ENCODE data around the gene HGD. TPM values are rescaled to one million over a fixed set of nuclear protein-coding genes. Genes with fewer than 3 reads are reported as not detected.
"Not testable (repeated sequence)": the region's sequence is repeated elsewhere in the genome, so short reads cannot be mapped to it uniquely, and the experiment has no call there.

Gene HGD
- total and polyA plus RNA-seq, 4 donors: 0.39 to 10.0 (median 1.2) TPM; not detected in 1

- intact Hi-C loops (cut with DNase I): no loop called here
- WGBS, 2 donors: 29 to 33% methylated on average over 5 of the region's 5 CpGs
Observed at GRCh38 chr3:120646771-120647432, 35.1 kb downstream of the HGD start.

GRCh38 chr3:120645083-120645845, 36.8 kb downstream of the HGD start:
- H3K36me3 ChIP-seq (ENCODE audit: control insufficient read depth in 1 of 2, insufficient read depth in 2 of 2, low read length in 1 of 2): no peaks in the 10 kb centered on the region
- no peaks in the 10 kb centered on the region for H3K9me3 ChIP-seq (ENCODE audit: control insufficient read depth, low read length)
- no peaks in the 10 kb centered on the region for H3K27me3 ChIP-seq (ENCODE audit: control insufficient read depth in 1 of 2, insufficient read depth in 2 of 2, low read length in 1 of 2)
- H3K4me3 ChIP-seq (ENCODE audit: low read length in 2 of 2): no peak overlapping the region
- H3K4me1 ChIP-seq (ENCODE audit: control insufficient read depth in 1 of 2, insufficient read depth in 2 of 2, low read length in 2 of 2): no peaks in the 10 kb centered on the region
- intact Hi-C loops (cut with DNase I): no loop called here
- H3K27ac ChIP-seq (ENCODE audit: low read depth in 1 of 2, low read length in 2 of 2): no peak overlapping the region
- ATAC-seq (ENCODE audit: low FRiP score): no peak
- WGBS, 2 donors: 32 to 35% methylated on average over 5 of the region's 5 CpGs
- DNase-seq: no peak

More at GRCh38 chr3:120646771-120647432, 35.1 kb downstream of the HGD start:
- H3K27me3 ChIP-seq (ENCODE audit: control insufficient read depth in 1 of 2, insufficient read depth in 2 of 2, low read length in 1 of 2): no peaks in the 10 kb centered on the region
- H3K4me1 ChIP-seq (ENCODE audit: control insufficient read depth in 1 of 2, insufficient read depth in 2 of 2, low read length in 2 of 2): no peaks in the 10 kb centered on the region
- H3K4me3 ChIP-seq (ENCODE audit: low read length in 2 of 2): no peak overlapping the region
- ATAC-seq (ENCODE audit: low FRiP score) (no peak), DNase-seq (no peak)
- H3K9me3 ChIP-seq (ENCODE audit: control insufficient read depth, low read length): no peaks in the 10 kb centered on the region
- H3K36me3 ChIP-seq (ENCODE audit: control insufficient read depth in 1 of 2, insufficient read depth in 2 of 2, low read length in 1 of 2): no peaks in the 10 kb centered on the region
- no peak overlapping the region for H3K27ac ChIP-seq (ENCODE audit: low read depth in 1 of 2, low read length in 2 of 2)

DNA sequence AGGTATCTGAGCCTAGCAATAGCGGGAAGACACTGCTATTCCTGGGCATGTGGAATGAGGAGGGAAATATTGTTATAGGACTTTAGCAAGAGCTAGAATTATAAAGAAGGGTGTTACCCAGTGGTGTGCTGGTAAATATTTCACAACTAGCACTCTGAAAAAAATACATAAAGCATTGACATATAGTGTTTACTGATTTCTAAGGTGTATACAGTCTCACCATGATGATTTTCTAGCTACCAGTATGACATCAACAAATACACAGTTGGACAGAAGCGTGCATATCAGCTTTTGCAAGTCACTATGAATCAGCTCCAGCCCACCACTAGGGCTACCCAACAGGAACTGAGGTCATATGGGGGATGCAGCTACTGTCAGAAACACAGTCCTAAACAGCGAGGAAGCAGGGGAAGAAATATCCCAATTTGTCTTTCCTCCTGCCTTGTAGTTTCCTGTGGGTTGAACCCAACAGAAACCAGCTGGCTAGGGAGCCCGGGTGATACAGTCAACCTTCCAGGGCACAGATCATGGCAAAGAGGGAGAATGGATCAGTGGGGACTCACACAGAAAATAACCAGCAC, 39.6 kb downstream of the HGD start:
- Histone ChIP-seq H3K4me3 (ENCODE audit: low read length in 2 of 2) (no peak overlapping the region), H3K4me1 (ENCODE audit: control insufficient read depth in 1 of 2, insufficient read depth in 2 of 2, low read length in 2 of 2) (no peaks in the 10 kb centered on the region), H3K27me3 (ENCODE audit: control insufficient read depth in 1 of 2, insufficient read depth in 2 of 2, low read length in 1 of 2) (no peaks in the 10 kb centered on the region), H3K27ac (ENCODE audit: low read depth in 1 of 2, low read length in 2 of 2) (no peak overlapping the region), H3K36me3 (ENCODE audit: control insufficient read depth in 1 of 2, insufficient read depth in 2 of 2, low read length in 1 of 2) (no peaks in the 10 kb centered on the region), H3K9me3 (ENCODE audit: control insufficient read depth, low read length) (no peaks in the 10 kb centered on the region)
- ATAC-seq (ENCODE audit: low FRiP score) (no peak), DNase-seq (no peak)
- intact Hi-C loops (cut with DNase I): no loop called here
- 69 to 76% methylated on average over 4 of the region's 4 CpGs for WGBS, 2 donors

- intact Hi-C loops (cut with DNase I): no loop called here
- WGBS, 2 donors: 94% methylated on average over 2 of the region's 2 CpGs
- Histone ChIP-seq H3K27me3 (ENCODE audit: control insufficient read depth in 1 of 2, insufficient read depth in 2 of 2, low read length in 1 of 2) (no peaks in the 10 kb centered on the region), H3K4me3 (ENCODE audit: low read length in 2 of 2) (no peak overlapping the region), H3K36me3 (ENCODE audit: control insufficient read depth in 1 of 2, insufficient read depth in 2 of 2, low read length in 1 of 2) (no peaks in the 10 kb centered on the region), H3K4me1 (ENCODE audit: control insufficient read depth in 1 of 2, insufficient read depth in 2 of 2, low read length in 2 of 2) (no peaks in the 10 kb centered on the region), H3K27ac (ENCODE audit: low read depth in 1 of 2, low read length in 2 of 2) (no peak overlapping the region), H3K9me3 (ENCODE audit: control insufficient read depth, low read length) (no peaks in the 10 kb centered on the region)
- ATAC-seq (ENCODE audit: low FRiP score) (no peak), DNase-seq (no peak)
Observed at GRCh38 chr3:120641696-120642246, 40.3 kb downstream of the HGD start.

DNA sequence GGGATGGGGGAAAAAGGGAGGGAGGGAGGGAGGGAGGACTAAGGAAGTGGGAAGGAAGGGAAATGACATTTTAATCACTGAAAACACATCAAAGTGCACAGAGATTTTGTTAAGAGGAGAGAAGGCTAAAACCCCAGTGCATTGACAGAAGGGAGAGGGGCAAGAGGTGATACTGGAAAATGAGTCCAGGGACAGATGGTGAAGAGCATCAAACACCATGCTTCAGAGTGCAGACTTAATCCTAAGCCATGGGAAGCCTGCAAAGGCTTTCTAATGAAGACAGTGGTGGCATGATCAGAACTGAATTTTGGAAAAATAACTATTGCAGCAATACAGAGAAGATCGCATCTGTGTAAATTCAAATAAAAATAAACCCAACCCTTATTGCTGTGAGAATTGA, 41.8 kb downstream of the HGD start:
- H3K4me1 ChIP-seq (ENCODE audit: control insufficient read depth in 1 of 2, insufficient read depth in 2 of 2, low read length in 2 of 2): no peaks in the 10 kb centered on the region
- intact Hi-C loops (cut with DNase I): no loop called here
- H3K36me3 ChIP-seq (ENCODE audit: control insufficient read depth in 1 of 2, insufficient read depth in 2 of 2, low read length in 1 of 2): no peaks in the 10 kb centered on the region
- DNase-seq (no peak), ATAC-seq (ENCODE audit: low FRiP score) (no peak)
- H3K27ac ChIP-seq (ENCODE audit: low read depth in 1 of 2, low read length in 2 of 2): no peak overlapping the region
- H3K27me3 ChIP-seq (ENCODE audit: control insufficient read depth in 1 of 2, insufficient read depth in 2 of 2, low read length in 1 of 2): no peaks in the 10 kb centered on the region
- H3K4me3 ChIP-seq (ENCODE audit: low read length in 2 of 2): no peak overlapping the region
- 91 to 97% methylated on average over 1 of the region's 1 CpG for WGBS, 2 donors
- H3K9me3 ChIP-seq (ENCODE audit: control insufficient read depth, low read length): no peaks in the 10 kb centered on the region

- 94 to 95% methylated on average over 4 of the region's 4 CpGs for WGBS, 2 donors
Observed at GRCh38 chr3:120638820-120639219, 43.2 kb downstream of the HGD start.

GRCh38 chr3:120637851-120638559, 44.0 kb downstream of the HGD start:
- H3K4me3 ChIP-seq (ENCODE audit: low read length in 2 of 2): no peak overlapping the region
- no peak overlapping the region for H3K27ac ChIP-seq (ENCODE audit: low read depth in 1 of 2, low read length in 2 of 2)
- ATAC-seq (ENCODE audit: low FRiP score) (no peak), DNase-seq (no peak)
- no peaks in the 10 kb centered on the region for H3K9me3 ChIP-seq (ENCODE audit: control insufficient read depth, low read length)
- H3K4me1 ChIP-seq (ENCODE audit: control insufficient read depth in 1 of 2, insufficient read depth in 2 of 2, low read length in 2 of 2): no peaks in the 10 kb centered on the region
- H3K36me3 ChIP-seq (ENCODE audit: control insufficient read depth in 1 of 2, insufficient read depth in 2 of 2, low read length in 1 of 2): no peaks in the 10 kb centered on the region
- no peaks in the 10 kb centered on the region for H3K27me3 ChIP-seq (ENCODE audit: control insufficient read depth in 1 of 2, insufficient read depth in 2 of 2, low read length in 1 of 2)
- intact Hi-C loops (cut with DNase I): no loop called here
- WGBS, 2 donors: 73 to 76% methylated on average over 6 of the region's 6 CpGs

More at GRCh38 chr3:120638820-120639219, 43.2 kb downstream of the HGD start:
- H3K9me3 ChIP-seq (ENCODE audit: control insufficient read depth, low read length); ATAC-seq (ENCODE audit: low FRiP score); H3K4me3 ChIP-seq (ENCODE audit: low read length in 2 of 2); intact Hi-C loops (cut with DNase I); H3K4me1 ChIP-seq (ENCODE audit: control insufficient read depth in 1 of 2, insufficient read depth in 2 of 2, low read length in 2 of 2); H3K36me3 ChIP-seq (ENCODE audit: control insufficient read depth in 1 of 2, insufficient read depth in 2 of 2, low read length in 1 of 2); H3K27me3 ChIP-seq (ENCODE audit: control insufficient read depth in 1 of 2, insufficient read depth in 2 of 2, low read length in 1 of 2); DNase-seq; H3K27ac ChIP-seq (ENCODE audit: low read depth in 1 of 2, low read length in 2 of 2): not testable (repeated sequence)

DNA sequence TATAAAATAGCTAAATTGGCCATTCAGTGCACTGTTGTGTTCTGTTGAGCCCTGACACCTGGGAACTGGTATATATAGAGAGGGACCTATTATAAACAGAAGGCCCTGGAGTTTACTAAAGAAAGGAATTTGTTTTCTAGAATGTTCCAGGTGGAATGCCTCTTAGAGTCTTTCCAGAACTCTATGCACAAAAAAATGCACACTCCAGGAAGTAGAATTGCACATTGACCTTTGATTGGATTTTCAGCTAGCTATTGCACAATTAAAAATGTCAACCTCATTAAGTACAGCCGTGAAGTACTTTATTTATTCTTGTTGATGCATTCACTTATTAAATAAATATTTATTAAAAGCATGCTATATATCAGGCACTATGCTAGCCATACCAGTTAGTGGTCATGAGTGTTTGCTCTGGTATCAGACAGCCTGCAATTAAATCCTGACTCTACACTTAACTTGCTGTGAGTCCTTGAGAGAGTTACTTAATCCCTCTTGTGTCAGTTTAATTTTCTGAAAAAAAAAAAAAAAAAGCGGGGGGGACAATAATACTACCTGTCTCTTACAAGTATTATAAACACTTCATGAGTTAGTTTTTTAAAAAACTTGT, 45.1 kb downstream of the HGD start:
- Histone ChIP-seq H3K27me3 (ENCODE audit: control insufficient read depth in 1 of 2, insufficient read depth in 2 of 2, low read length in 1 of 2) (no peaks in the 10 kb centered on the region), H3K9me3 (ENCODE audit: control insufficient read depth, low read length) (no peaks in the 10 kb centered on the region), H3K4me1 (ENCODE audit: control insufficient read depth in 1 of 2, insufficient read depth in 2 of 2, low read length in 2 of 2) (no peaks in the 10 kb centered on the region), H3K4me3 (ENCODE audit: low read length in 2 of 2) (no peak overlapping the region), H3K36me3 (ENCODE audit: control insufficient read depth in 1 of 2, insufficient read depth in 2 of 2, low read length in 1 of 2) (no peaks in the 10 kb centered on the region), H3K27ac (ENCODE audit: low read depth in 1 of 2, low read length in 2 of 2) (no peak overlapping the region)
- ATAC-seq (ENCODE audit: low FRiP score) (no peak), DNase-seq (no peak)
- intact Hi-C loops (cut with DNase I): no loop called here
- 80 to 84% methylated on average over 2 of the region's 2 CpGs for WGBS, 2 donors

Measured in aorta (tissue), 5 donors.